ENCODE results near the gene NKAIN2.

Gene NKAIN2

GRCh38 chr6:124854338-124854922, 1050.8 kb downstream of the NKAIN2 start:
- no peak for DNase-seq

DNA sequence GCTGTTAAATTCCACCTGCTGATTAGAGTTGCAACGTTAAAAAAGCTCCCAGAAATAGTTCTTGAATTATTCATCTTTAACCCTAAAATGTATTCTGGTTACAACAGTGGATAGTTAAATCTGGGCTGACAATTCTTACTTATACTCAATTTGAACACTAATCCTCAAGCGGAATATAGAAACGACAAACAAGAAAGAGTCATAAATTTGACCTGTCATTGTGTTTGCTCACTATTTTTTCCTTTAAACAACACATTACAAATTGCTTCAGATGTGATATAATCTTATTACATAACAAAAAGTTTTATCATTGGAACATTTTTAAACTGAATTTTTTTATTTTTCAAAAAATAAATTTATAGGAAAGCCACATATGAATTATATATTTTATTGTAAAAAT, 1054.1 kb downstream of the NKAIN2 start:
- DNase-seq = no peak

GRCh38 chr6:124858564-124858963, 1054.9 kb downstream of the NKAIN2 start:
- DNase-seq = no peak

DNA sequence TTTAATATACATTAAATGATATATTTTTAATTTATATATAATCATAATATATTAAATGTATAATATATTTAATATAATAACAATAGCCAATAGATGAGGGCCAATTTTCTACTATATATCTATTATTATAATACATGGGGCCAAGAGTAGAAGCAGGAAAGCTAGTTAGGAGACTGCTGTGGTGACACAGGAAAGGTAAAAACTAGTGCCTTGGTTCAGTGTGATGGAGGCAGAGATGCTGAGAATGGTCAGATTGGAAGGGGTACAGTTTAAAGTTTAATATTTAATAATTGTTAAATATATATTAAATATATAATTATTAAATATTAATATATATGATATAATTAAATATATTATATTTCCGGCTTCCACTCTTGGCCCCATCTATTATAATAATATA, 1055.7 kb downstream of the NKAIN2 start:
- no peak for DNase-seq

DNA sequence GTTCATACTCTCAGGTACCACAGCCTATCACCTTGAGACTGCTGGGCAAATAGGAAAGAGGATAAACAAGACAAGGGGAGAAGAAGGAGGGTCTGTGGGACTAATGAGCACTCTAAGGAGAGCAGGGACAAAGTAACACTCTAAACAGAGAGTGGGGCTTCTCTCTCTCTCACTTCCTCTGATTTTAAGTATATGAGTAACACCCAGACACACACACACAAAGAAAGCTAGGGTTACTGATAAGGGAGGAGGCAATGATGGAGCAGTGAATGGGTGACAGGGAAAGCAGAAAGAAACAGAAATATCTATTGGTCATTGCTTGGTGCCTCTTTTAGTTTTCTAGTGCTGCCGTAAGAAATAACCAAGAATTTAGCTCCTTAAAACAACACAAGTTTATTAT, 1062.4 kb downstream of the NKAIN2 start:
- DNase-seq = no peak

- DNase-seq = no peak
Measured at GRCh38 chr6:124867121-124867520, 1063.5 kb downstream of the NKAIN2 start.

DNA sequence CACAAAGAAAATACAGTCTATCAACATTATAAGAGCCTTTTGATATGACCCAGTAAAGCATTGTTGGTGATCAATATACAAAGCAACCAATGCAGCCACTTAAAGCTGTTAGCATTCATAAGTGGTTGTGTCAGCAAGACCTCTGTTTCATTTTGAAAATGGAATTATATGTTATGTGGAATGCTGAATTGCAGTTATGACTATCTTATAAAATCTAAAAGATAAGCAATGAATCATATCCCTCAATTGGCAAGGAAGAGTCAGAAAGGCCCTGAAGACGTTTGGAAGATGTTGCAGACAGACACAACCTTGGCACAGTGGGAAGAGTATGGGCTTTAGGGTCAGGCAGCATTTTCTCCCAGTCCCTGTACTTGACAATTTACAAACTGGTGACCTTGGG, 1064.8 kb downstream of the NKAIN2 start:
- DNase-seq = no peak

GRCh38 chr6:124869416-124869815, 1065.8 kb downstream of the NKAIN2 start:
- no peak for DNase-seq

DNA sequence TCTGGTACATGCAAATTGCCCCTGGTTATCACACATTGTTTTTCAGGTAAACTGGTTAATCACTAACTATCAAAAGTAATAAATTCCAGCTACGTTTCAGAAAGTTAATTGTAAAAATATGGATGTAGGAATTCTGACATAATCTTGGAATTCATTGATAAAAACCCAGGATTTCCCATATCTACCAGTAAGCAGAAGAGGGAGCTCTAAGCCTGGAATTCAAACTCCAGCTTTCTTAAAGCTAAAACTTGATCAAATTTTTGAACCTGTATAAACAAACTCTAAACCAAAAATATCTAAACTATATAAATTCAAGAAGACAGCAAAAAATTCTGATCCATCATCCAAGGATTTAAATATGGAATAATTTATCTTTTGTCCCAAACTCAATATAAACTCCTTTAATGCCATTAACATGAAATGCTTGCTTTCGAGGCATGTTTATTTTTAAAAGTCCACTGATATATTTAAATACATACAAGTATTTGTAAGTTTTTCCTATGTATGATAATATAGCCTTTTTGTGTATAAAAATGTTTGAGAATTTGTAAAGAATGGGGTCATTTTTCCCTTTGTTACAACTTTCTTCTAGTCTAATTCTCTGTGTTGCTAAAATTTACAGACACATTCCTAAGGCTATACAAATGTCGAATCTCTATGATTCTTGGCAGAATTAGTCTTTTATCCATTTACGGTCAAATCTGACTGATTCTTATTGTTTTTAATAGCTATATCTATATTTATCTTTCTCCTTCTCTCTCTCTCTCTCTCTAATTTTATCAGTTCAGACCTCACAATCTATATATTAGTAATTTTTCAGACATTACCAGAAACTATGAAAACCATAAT, 1067.2 kb downstream of the NKAIN2 start:
- DNase-seq = no peak

DNA sequence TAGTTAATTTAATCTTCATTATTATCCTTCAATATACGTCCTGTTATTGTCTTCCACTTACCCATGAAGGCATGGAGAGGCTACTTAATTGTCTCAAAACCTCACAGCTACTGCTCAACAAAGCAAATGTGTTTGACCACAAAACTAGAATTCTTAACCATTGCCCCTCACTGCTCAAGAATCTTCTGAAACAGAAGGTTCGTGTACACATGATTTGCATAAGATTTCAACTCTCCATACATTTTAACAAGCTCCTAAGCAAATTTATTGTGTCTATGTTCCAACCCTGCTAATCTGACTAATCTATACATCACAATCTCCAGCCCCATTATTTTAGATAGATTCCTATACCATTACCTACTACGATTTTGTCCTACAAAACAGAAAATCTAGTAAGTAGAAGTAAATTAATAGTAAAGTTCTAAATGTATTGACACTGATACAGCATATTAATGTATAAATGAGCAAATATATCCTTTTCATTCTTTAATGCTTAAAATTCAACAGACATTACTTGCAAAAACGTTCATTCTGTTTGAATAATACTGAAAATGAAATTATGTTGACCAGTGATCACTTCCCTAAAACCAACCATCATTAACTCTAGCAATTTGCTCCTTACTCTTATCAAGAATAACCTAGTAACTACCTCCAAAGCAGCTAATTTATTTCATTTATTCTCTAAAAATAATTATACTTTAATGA, 1068.8 kb downstream of the NKAIN2 start:
- DNase-seq = no peak

GRCh38 chr6:124873066-124873410, 1069.4 kb downstream of the NKAIN2 start:
- DNase-seq = no peak

Measured in C1 segment of cervical spinal cord (tissue), 14 donors.